Smooth muscle cell (in vitro differentiated cells): Measurements from ENCODE around the gene GOLGA6C. TPM values are rescaled to one million over a fixed set of nuclear protein-coding genes. Genes with fewer than 3 reads are reported as not detected.
"Not testable (repeated sequence)": the region's sequence is repeated elsewhere in the genome, so short reads cannot be mapped to it uniquely, and the experiment has no call there.

ENCODE experiments used
- DNase-seq: peaks from one replicate; lab custom pipeline; 2025; ENCODE audit not compliant: unreplicated experiment; lab: John Stamatoyannopoulos, UW
- H2AFZ ChIP-seq: fragments of 200-600 bp; sonication (generic); 2 replicates; pipeline ENCODE4 v1.6.0; 2016; ENCODE audit warnings: antibody characterized with exemption, low read depth, mild to moderate bottlenecking
- H3F3A ChIP-seq: fragments of 200-600 bp; sonication (generic); 2 replicates; pipeline ENCODE4 v1.6.0; 2017; ENCODE audit warnings: antibody characterized with exemption, low read depth
- H3K27ac ChIP-seq: fragments of 200-600 bp; sonication (generic); 2 replicates; pipeline ENCODE4 v1.5.1; 2016; ENCODE audit warnings: low read depth, mild to moderate bottlenecking
- H3K27me3 ChIP-seq: fragments of 200-600 bp; sonication (generic); 2 replicates; pipeline ENCODE4 v1.6.1; 2016; ENCODE audit warnings: low read depth, mild to moderate bottlenecking
- H3K36me3 ChIP-seq: fragments of 200-600 bp; sonication (generic); 2 replicates; pipeline ENCODE4 v1.5.1; 2016; ENCODE audit warnings: low read depth
- H3K4me1 ChIP-seq: fragments of 200-600 bp; sonication (generic); 2 replicates; pipeline ENCODE4 v1.5.1; 2016; ENCODE audit warnings: low read depth
- H3K4me2 ChIP-seq: fragments of 200-600 bp; sonication (generic); 2 replicates; pipeline ENCODE4 v1.6.0; 2016; ENCODE audit warnings: mild to moderate bottlenecking
- H3K4me3 ChIP-seq: fragments of 200-600 bp; sonication (generic); 2 replicates; pipeline ENCODE4 v1.5.1; 2016; ENCODE audit warnings: mild to moderate bottlenecking
- H3K79me2 ChIP-seq: fragments of 200-600 bp; sonication (generic); 2 replicates; pipeline ENCODE4 v1.6.0; 2016; ENCODE audit warnings: low read depth, mild to moderate bottlenecking
- H3K9ac ChIP-seq: fragments of 200-600 bp; sonication (generic); 2 replicates; pipeline ENCODE4 v1.6.0; 2016; ENCODE audit warnings: low read depth
- H3K9me3 ChIP-seq: fragments of 200-600 bp; sonication (generic); replicated peaks from 2 replicates; pipeline ENCODE4 v1.5.1; 2016; ENCODE audit warnings: low read depth
- H4K20me1 ChIP-seq: fragments of 200-600 bp; sonication (generic); 2 replicates; pipeline ENCODE4 v1.6.0; 2016; ENCODE audit warnings: low read depth
- CTCF ChIP-seq: fragments of 200-600 bp; sonication (generic); IDR thresholded peaks from 2 replicates; pipeline ENCODE4 v1.5.1; 2017; ENCODE audit warnings: borderline replicate concordance, mild to moderate bottlenecking, antibody characterized with exemption; ENCODE audit not compliant: insufficient read depth, poor library complexity, severe bottlenecking
- WGBS: methylation state at CpG from one replicate; pipeline ENCODE4 v1.1.7; 2016; ENCODE audit warnings: low lambda C conversion rate; 5-methylcytosine and 5-hydroxymethylcytosine counted together
- polyA plus RNA-seq: library from polyadenylated mRNA; unstranded; fragments of >200 nt; fragmentation: Nextera tagmentation; extraction: Ambion mirVana; gene quantifications from 2 replicates; pipeline ENCODE4 v1.2.1, GENCODE V29; 2016
- total RNA-seq: library from RNA; depleted of rRNA; stranded (reverse); fragments of >200 nt; gene quantifications from 2 replicates; pipeline ENCODE4 v1.2.3, GENCODE V29; 2014

GOLGA6C gene
- total and polyA plus RNA-seq, 2 experiments from 2014 or later, result not detected

GRCh38 chr15:75307778-75308390 is 49.8 kb downstream of the GOLGA6C start:
- no peaks in the 10 kb centered on the region for H3K36me3 ChIP-seq
- no peak for DNase-seq
- TF ChIP-seq CTCF, result peak; percentile 40
- no peak overlapping the region for H2AFZ ChIP-seq
- H3K27me3 ChIP-seq, result peaks cover 31% of the 10 kb centered on the region
- no peaks in the 10 kb centered on the region for H3K79me2 ChIP-seq
- no peak overlapping the region for H3K9ac ChIP-seq
- H3F3A ChIP-seq, result no peaks in the 10 kb centered on the region
- H3K27ac ChIP-seq, result no peak overlapping the region
- H3K4me1 ChIP-seq, result no peaks in the 10 kb centered on the region
- H4K20me1 ChIP-seq, result no peaks in the 10 kb centered on the region
- no peak overlapping the region for H3K4me2 ChIP-seq
- H3K4me3 ChIP-seq, result no peak overlapping the region
- 39% methylated on average over 15 of the region's 15 CpGs for WGBS
- no peaks in the 10 kb centered on the region for H3K9me3 ChIP-seq

- H3K27me3 ChIP-seq, result peaks cover 31% of the 10 kb centered on the region
- TF ChIP-seq CTCF, result no peak
- no peak for DNase-seq
Observed at GRCh38 chr15:75309711-75310110, 51.6 kb downstream of the GOLGA6C start.

GRCh38 chr15:75312548-75312947 is 54.4 kb downstream of the GOLGA6C start:
- H3K4me1 ChIP-seq, H3K4me2 ChIP-seq, H3F3A ChIP-seq, H3K9ac ChIP-seq, H3K9me3 ChIP-seq, H4K20me1 ChIP-seq, H3K79me2 ChIP-seq, H3K27ac ChIP-seq, H3K4me3 ChIP-seq, H2AFZ ChIP-seq, DNase-seq, H3K36me3 ChIP-seq: not testable (repeated sequence)
- WGBS, result 100% methylated on average over 1 of the region's 1 CpG
- peaks cover 27% of the 10 kb centered on the region for H3K27me3 ChIP-seq

More at GRCh38 chr15:75309711-75310110, 51.6 kb downstream of the GOLGA6C start:
- H3K4me1 ChIP-seq, result no peaks in the 10 kb centered on the region
- no peak overlapping the region for H2AFZ ChIP-seq
- H3F3A ChIP-seq, result no peaks in the 10 kb centered on the region
- H3K36me3 ChIP-seq, result no peaks in the 10 kb centered on the region
- H3K79me2 ChIP-seq, result no peaks in the 10 kb centered on the region
- H3K27ac ChIP-seq, result no peak overlapping the region
- no peak overlapping the region for H3K9ac ChIP-seq
- H3K4me3 ChIP-seq, result no peak overlapping the region
- H4K20me1 ChIP-seq, result no peaks in the 10 kb centered on the region
- H3K9me3 ChIP-seq, result no peaks in the 10 kb centered on the region
- no peak overlapping the region for H3K4me2 ChIP-seq

GRCh38 chr15:75313116-75313845 is 55.1 kb downstream of the GOLGA6C start:
- no peak overlapping the region for H3K27ac ChIP-seq
- H3K4me1 ChIP-seq, result no peaks in the 10 kb centered on the region
- no peaks in the 10 kb centered on the region for H3K9me3 ChIP-seq
- H4K20me1 ChIP-seq, result no peaks in the 10 kb centered on the region
- no peak overlapping the region for H3K4me3 ChIP-seq
- 96% methylated on average over 13 of the region's 13 CpGs for whole genome bisulfite sequencing
- TF ChIP-seq CTCF, result no peak
- no peaks in the 10 kb centered on the region for H3F3A ChIP-seq
- H3K9ac ChIP-seq, result no peak overlapping the region
- H3K4me2 ChIP-seq, result no peak overlapping the region
- H3K27me3 ChIP-seq, result peaks cover 19% of the 10 kb centered on the region
- DNase-seq, result no peak
- H3K36me3 ChIP-seq, result no peaks in the 10 kb centered on the region
- H2AFZ ChIP-seq, result no peak overlapping the region
- H3K79me2 ChIP-seq, result no peaks in the 10 kb centered on the region
